ENCODE results near the gene CD68. TPM values are rescaled to one million over a fixed set of nuclear protein-coding genes. Genes with fewer than 3 reads are reported as not detected.

Gene CD68
- total and polyA plus RNA-seq, 8 donors = 23.1 to 427 (median 33.5) TPM

DNA sequence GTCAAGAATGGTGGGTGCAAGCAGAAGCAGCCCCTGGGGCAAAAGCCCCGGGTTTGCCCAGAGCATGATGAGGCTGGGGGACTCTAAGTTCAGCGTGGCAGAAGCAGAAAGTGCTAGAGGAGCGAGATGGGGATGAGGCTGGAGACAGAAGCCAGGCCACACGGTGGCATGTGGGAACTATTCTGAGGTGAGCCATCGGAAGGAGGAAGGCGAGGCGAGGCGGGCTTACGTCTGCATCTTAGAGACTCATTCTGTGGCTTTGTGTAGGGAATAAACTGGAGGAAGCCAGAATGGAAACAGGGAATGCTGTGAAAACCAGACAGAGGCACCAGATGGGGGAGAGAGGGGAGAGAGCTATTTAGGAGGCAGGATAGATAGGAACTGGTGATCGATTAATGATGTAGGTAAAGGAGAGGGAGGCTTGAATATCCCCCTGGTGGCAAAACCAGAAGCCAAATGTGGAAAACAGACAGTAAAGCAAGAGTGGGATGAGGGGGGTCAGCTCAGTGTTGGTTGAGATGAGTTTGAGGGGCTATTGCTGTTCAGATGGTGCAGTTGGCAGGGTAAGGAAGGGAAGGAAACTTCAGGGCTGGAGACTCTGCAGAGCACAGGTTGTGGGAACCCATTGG, 24.0 kb upstream of the CD68 start:
- Histone ChIP-seq H3K36me3 (peaks cover 0 to 9% of the 10 kb centered on the region in 2 donors), H3K4me3 (no peak overlapping the region), H3K4me1 (peaks cover 28 to 76% of the 10 kb centered on the region in 2 donors), H3K9me3 (no peaks in the 10 kb centered on the region), H3K27me3 (no peaks in the 10 kb centered on the region), H3K27ac (no peak overlapping the region)
- intact Hi-C loops (cut with DNase I) = no loop called here
- DNase-seq (no peak), ATAC-seq (no peak)
- TF ChIP-seq, protein P1, sequence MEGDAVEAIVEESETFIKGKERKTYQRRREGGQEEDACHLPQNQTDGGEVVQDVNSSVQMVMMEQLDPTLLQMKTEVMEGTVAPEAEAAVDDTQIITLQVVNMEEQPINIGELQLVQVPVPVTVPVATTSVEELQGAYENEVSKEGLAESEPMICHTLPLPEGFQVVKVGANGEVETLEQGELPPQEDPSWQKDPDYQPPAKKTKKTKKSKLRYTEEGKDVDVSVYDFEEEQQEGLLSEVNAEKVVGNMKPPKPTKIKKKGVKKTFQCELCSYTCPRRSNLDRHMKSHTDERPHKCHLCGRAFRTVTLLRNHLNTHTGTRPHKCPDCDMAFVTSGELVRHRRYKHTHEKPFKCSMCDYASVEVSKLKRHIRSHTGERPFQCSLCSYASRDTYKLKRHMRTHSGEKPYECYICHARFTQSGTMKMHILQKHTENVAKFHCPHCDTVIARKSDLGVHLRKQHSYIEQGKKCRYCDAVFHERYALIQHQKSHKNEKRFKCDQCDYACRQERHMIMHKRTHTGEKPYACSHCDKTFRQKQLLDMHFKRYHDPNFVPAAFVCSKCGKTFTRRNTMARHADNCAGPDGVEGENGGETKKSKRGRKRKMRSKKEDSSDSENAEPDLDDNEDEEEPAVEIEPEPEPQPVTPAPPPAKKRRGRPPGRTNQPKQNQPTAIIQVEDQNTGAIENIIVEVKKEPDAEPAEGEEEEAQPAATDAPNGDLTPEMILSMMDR (IDR thresholded peaks at IDR 0.05) = no peak

- peaks cover 32 to 74% of the 10 kb centered on the region in 2 donors for H3K4me1 ChIP-seq
- peaks cover 0 to 9% of the 10 kb centered on the region in 2 donors for H3K36me3 ChIP-seq
- DNase-seq (no peak), ATAC-seq (no peak)
- intact Hi-C loops (cut with DNase I) = no loop called here
- TF ChIP-seq, protein P1 (IDR thresholded peaks at IDR 0.05) = no peak
- H3K9me3 ChIP-seq = no peaks in the 10 kb centered on the region
- no peak overlapping the region for H3K27ac ChIP-seq
- H3K27me3 ChIP-seq = no peaks in the 10 kb centered on the region
- H3K4me3 ChIP-seq = no peak overlapping the region
Observed at GRCh38 chr17:7556627-7557026, 22.8 kb upstream of the CD68 start.

GRCh38 chr17:7557147-7557764, 22.2 kb upstream of the CD68 start:
- intact Hi-C loops (cut with DNase I) = no loop called here
- Histone ChIP-seq H3K4me1 (peaks cover 32 to 71% of the 10 kb centered on the region in 2 donors), H3K27me3 (no peaks in the 10 kb centered on the region), H3K27ac (peak overlapping the region; percentile 93 to 97), H3K36me3 (peaks cover 0 to 9% of the 10 kb centered on the region in 2 donors), H3K9me3 (no peaks in the 10 kb centered on the region), H3K4me3 (peak overlapping the region in 1 of 2 donors; percentile 82)
- TF ChIP-seq, protein P1 (IDR thresholded peaks at IDR 0.05) = no peak
- no peak for ATAC-seq
- DNase-seq = no peak

- TF ChIP-seq, protein P1 (IDR thresholded peaks at IDR 0.05) = peak in 1 of 2 donors; percentile 16
- Histone ChIP-seq H3K36me3 (peaks cover 0 to 9% of the 10 kb centered on the region in 2 donors), H3K27me3 (no peaks in the 10 kb centered on the region), H3K4me3 (peak overlapping the region; percentile 36 to 82), H3K9me3 (no peaks in the 10 kb centered on the region), H3K27ac (peak overlapping the region; percentile 93 to 97), H3K4me1 (peaks cover 38 to 73% of the 10 kb centered on the region in 2 donors)
- DNase-seq (peak; percentile 88 to 99 (median 95)), ATAC-seq (peak; percentile 73)
- intact Hi-C loops (cut with DNase I) = no loop called here
Observed at GRCh38 chr17:7557775-7558543, 21.5 kb upstream of the CD68 start.

All from left lung (tissue), 10 donors.